Activated CD4-positive, alpha-beta T cell treated with anti-CD3 and anti-CD28 coated beads for 36 hours (primary cell): ENCODE results near the gene MCM3. TPM values are rescaled to one million over a fixed set of nuclear protein-coding genes. Genes with fewer than 3 reads are reported as not detected.

Source experiments
- ATAC-seq: fragments of 200-7000 bp; cut with Tn5 transposase; one replicate; pipeline ENCODE4 v1.10.0; 2021; ENCODE audit warnings: mild to moderate bottlenecking, moderate library complexity
- CTCF ChIA-PET: fragments of 350-600 bp; sonication (Branson Sonifier 250); formaldehyde crosslinking; loops from one replicate; lab custom pipeline; 2021; ENCODE audit warnings: antibody characterized with exemption; lab: Charles Lee
- POLR2A ChIA-PET: fragments of 350-600 bp; sonication (Branson Sonifier 250); formaldehyde crosslinking; loops from one replicate; lab custom pipeline; 2021; ENCODE audit warnings: antibody characterized with exemption, inconsistent platforms; lab: Charles Lee
- DNase-seq: peaks from one replicate; pipeline ENCODE4 v3.0.0-alpha.2; 2020
- H3K27ac Mint-ChIP-seq: one replicate; pipeline ENCODE4 v1.8.0; 2021; ENCODE audit warnings: mixed read lengths
- H3K27me3 Mint-ChIP-seq: one replicate; pipeline ENCODE4 v1.8.0; 2021; ENCODE audit warnings: mixed read lengths
- H3K36me3 Mint-ChIP-seq: one replicate; pipeline ENCODE4 v1.8.0; 2021; ENCODE audit warnings: low read depth, mixed read lengths
- H3K4me1 Mint-ChIP-seq: one replicate; pipeline ENCODE4 v1.8.0; 2021; ENCODE audit warnings: mixed read lengths
- H3K4me3 Mint-ChIP-seq: one replicate; pipeline ENCODE4 v1.8.0; 2021; ENCODE audit warnings: mild to moderate bottlenecking, moderate library complexity, mixed read lengths
- H3K9me3 Mint-ChIP-seq: one replicate; pipeline ENCODE4 v1.8.0; 2021; ENCODE audit warnings: low read depth, mixed read lengths
- intact Hi-C, 2 experiments: fragments of 100-400 bp; cut with DNase I in 1 of 2; cut with micrococcal nuclease in 1 of 2; formaldehyde crosslinking; loops; one replicate each; pipeline versions ENCODE4 v1.14.2 to v1.15.1; 2022 to 2024; cut with DNase I, micrococcal nuclease
- total RNA-seq, 2 experiments: library from RNA; stranded (reverse); gene quantifications; one replicate each; pipeline ENCODE4 v1.2.3, GENCODE V29; 2021

The MCM3 gene
- total RNA-seq, 2 experiments from 2014 or later = 276 to 279 TPM

DNA sequence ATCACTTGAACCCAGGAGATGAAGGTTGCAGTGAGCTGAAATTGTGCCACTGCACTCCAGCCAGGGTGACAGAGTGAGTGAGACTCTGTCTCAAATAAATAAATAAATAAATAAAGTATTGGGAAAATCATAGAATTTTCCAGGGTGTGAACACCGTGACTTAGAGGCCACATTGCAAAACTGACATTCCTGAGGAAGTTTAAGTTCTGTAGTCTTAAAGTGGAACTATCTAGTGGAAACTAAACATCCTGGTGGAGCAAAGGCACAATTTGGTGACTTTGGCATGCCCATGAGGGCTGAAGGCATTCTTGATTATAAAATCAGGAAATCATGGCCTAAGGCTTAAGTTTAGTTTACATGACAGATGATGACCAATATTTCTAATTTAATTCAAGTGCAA, 32.7 kb upstream of the MCM3 start:
- ATAC-seq (no peak), DNase-seq (no peak)
- Mint-ChIP-seq H3K27ac (no peak overlapping the region), H3K27me3 (no peaks in the 10 kb centered on the region), H3K4me1 (peaks cover 27% of the 10 kb centered on the region), H3K4me3 (no peak overlapping the region), H3K9me3 (no peaks in the 10 kb centered on the region), H3K36me3 (no peaks in the 10 kb centered on the region)
- intact Hi-C loops = no loop called here
- POLR2A ChIA-PET = no interaction called here
- CTCF ChIA-PET = interaction anchor here (0.7 kb wide), 1 partner anchor 14 kb away, joined by 3 read pairs; no protein-coding TSS in a partner anchor

DNA sequence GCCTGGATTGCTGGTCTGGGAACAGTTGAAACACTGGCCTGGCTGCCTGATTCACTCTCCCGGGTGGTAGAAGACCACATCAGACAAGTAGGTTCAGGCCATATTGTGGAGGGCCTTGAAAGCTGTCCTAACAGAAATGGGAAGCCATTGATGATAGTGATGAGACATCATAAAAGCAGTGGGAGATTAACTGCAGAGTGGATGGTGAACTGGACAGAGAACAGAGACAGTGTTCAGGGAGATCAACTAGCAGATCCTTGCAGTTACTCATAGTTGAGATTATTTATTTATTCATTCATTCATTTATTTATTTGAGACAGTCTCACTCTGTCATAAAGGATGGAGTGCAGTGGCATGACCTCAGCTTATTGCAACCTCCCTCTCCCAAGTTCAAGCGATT, 30.2 kb upstream of the MCM3 start:
- intact Hi-C loops = no loop called here
- no peaks in the 10 kb centered on the region for H3K9me3 Mint-ChIP-seq
- no peaks in the 10 kb centered on the region for H3K27me3 Mint-ChIP-seq
- H3K36me3 Mint-ChIP-seq = no peaks in the 10 kb centered on the region
- no peak overlapping the region for H3K4me3 Mint-ChIP-seq
- ATAC-seq (no peak), DNase-seq (no peak)
- no peak overlapping the region for H3K27ac Mint-ChIP-seq
- POLR2A ChIA-PET = no interaction called here
- CTCF ChIA-PET = no interaction called here
- H3K4me1 Mint-ChIP-seq = peaks cover 33% of the 10 kb centered on the region

DNA sequence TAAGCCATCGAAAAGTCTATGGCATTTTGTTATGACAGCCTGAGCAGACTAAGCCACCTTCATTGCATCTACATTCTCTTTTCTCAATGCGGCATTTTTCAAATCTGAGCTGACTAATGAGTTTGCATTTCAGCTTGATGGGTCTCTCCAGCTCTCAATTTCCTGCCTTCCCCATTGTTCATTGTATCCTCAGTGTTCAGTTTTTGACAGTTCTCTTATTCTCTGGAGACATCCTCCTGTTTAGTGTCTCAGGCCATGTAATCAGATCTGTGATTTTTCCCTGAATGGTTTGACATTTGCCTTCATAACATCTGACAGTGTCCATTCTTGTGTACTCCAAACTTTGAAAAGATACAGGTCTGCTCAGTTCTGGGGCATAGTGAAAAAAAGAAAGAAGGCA, 27.9 kb upstream of the MCM3 start:
- intact Hi-C loops = no loop called here
- Mint-ChIP-seq H3K27ac (no peak overlapping the region), H3K4me3 (no peak overlapping the region), H3K4me1 (peaks cover 33% of the 10 kb centered on the region), H3K36me3 (no peaks in the 10 kb centered on the region), H3K27me3 (no peaks in the 10 kb centered on the region), H3K9me3 (no peaks in the 10 kb centered on the region)
- ATAC-seq (no peak), DNase-seq (no peak)
- ChIA-PET POLR2A (no interaction called here), CTCF (interaction anchor here (0.8 to 1.4 kb wide), 6 partner anchors 16 to 90 kb away, joined by 3 to 4 read pairs (median 4); partner anchors contain the start of gene PAQR8)

DNA sequence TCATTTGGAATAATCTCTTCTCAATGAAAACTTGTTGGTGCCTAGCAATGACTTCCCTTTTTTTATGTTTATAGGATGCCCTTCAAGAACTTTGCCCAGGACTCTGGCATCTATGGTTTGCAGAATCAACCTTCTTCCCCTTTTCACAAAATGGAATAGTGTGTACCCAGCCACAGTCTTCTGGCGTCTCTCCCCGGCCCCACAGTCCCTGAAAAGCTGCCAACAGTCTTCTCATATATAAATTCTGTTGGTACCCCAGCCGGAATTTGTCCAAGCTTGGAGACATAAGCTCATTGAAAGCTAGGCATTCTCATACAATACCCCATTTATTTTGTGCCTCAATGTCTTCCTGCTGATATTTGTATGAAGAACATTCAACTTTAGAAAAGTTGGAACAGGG, 26.4 kb upstream of the MCM3 start:
- Mint-ChIP-seq H3K27me3 (no peaks in the 10 kb centered on the region), H3K27ac (no peak overlapping the region), H3K36me3 (no peaks in the 10 kb centered on the region), H3K9me3 (no peaks in the 10 kb centered on the region), H3K4me1 (peaks cover 46% of the 10 kb centered on the region), H3K4me3 (no peak overlapping the region)
- DNase-seq = no peak
- POLR2A ChIA-PET = interaction anchor here (0.8 kb wide), 1 partner anchor 26 kb away, joined by 3 read pairs; the partner anchor contains the start of gene MCM3
- CTCF ChIA-PET = interaction anchor here (0.7 to 1.6 kb wide), 6 partner anchors 11 to 77 kb away, joined by 3 to 5 read pairs (median 3); partner anchors contain the start of gene PAQR8
- intact Hi-C loops = no loop called here
- ATAC-seq = no peak

DNA sequence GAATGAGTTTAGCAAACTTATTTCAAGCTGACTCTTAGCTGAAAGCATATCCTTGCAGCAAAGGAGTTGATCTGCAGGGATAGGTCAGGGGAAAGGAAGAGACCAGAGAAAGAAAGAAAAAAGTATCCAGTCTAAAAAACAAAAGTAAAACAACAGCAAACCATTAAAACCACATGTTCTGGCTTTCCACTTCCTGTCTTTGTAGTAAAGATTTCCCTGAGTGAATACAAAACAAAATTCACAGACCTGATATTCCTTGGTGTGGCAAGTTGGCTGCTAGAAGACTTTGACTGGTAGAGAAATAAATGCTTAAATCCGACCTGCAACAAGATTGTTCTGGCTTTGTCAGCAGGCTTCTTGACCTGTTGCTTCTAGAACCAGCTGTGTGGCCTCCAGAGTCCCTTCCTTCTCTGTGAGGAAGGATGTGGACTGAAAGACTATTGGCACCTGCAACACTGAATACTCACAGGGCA, 23.4 kb upstream of the MCM3 start:
- CTCF ChIA-PET = interaction anchor here (0.5 to 5.3 kb wide), 12 partner anchors 10 to 268 kb away, joined by 3 to 34 read pairs (median 3); partner anchors contain the start of genes MCM3 and PAQR8
- peaks cover 73% of the 10 kb centered on the region for H3K4me1 Mint-ChIP-seq
- peak overlapping the region; percentile 53 for H3K4me3 Mint-ChIP-seq

DNA sequence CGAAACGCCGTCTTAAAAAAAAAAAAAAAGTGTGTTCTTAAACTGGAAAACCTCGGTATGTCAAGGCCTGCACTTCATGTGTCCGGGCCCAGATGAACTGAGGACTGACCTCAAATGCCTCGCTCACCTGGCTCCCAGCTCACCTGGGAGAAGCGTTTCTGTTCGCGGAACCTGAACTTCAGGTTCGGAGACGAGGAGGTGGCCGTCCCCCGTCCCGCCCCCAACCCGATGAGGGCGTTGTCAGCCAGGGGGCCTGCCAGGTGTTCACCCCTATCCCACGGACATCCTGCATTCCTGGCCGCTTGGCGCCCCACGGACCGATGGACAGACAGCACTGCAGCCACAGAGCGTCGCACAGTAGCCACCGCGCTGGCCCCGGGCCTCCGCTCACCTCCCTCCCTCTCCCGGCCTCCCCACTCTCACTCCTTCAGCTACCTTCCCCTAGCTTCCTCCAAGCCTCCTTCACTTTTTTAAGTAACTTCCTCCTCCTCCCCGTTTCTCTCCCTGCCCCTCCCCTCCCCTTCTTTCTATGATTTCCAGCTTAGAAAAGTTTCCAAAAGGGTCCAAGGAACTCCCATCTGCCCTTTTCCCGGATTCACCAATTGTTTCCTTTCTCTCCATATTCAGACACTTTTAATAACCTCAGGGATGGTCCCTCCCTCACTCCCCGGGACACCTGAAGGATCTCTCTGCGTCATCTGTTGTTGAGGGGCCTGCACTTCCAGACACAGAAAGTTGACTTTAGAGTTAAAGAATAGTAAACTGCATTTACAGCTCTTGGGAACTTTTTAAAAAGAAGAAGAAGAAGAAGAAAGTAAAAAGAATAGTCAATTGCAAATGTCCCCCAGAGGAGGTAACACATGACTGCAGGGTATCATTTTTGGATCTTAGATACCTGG, 22.7 kb upstream of the MCM3 start:
- peak overlapping the region; percentile 53 for H3K4me3 Mint-ChIP-seq
- intact Hi-C loops = loop anchor here (5.0 kb wide), 1 partner anchor 55 kb away; the partner anchor contains the start of gene PAQR8 (in 2 of the 2)
- ATAC-seq = peak; percentile 27
- DNase-seq = no peak
- peak overlapping the region; percentile 81 for H3K27ac Mint-ChIP-seq
- H3K36me3 Mint-ChIP-seq = no peaks in the 10 kb centered on the region
- CTCF ChIA-PET = interaction anchor here (0.9 to 5.3 kb wide), 7 partner anchors 11 to 108 kb away, joined by 3 to 34 read pairs (median 3); partner anchors contain the start of genes MCM3 and PAQR8
- POLR2A ChIA-PET = interaction anchor here (0.6 to 0.7 kb wide), 2 partner anchors 70 to 83 kb away, joined by 3 to 4 read pairs; no protein-coding TSS in a partner anchor
- no peaks in the 10 kb centered on the region for H3K9me3 Mint-ChIP-seq
- peaks cover 74% of the 10 kb centered on the region for H3K4me1 Mint-ChIP-seq
- H3K27me3 Mint-ChIP-seq = no peaks in the 10 kb centered on the region

More for the DNA sequence above, 23.4 kb upstream of the MCM3 start:
- POLR2A ChIA-PET = interaction anchor here (0.6 kb wide), 2 partner anchors 24 to 82 kb away, joined by 4 to 7 read pairs; no protein-coding TSS in a partner anchor
- DNase-seq (no peak), ATAC-seq (peak; percentile 23)
- H3K27ac Mint-ChIP-seq = peak overlapping the region; percentile 81
- no peaks in the 10 kb centered on the region for H3K27me3 Mint-ChIP-seq
- no peaks in the 10 kb centered on the region for H3K9me3 Mint-ChIP-seq
- no peaks in the 10 kb centered on the region for H3K36me3 Mint-ChIP-seq
- intact Hi-C loops = loop anchor here (2.0 to 5.0 kb wide), 2 partner anchors 54 to 87 kb away; partner anchors contain the start of gene PAQR8 (in 2 of the 2)

DNA sequence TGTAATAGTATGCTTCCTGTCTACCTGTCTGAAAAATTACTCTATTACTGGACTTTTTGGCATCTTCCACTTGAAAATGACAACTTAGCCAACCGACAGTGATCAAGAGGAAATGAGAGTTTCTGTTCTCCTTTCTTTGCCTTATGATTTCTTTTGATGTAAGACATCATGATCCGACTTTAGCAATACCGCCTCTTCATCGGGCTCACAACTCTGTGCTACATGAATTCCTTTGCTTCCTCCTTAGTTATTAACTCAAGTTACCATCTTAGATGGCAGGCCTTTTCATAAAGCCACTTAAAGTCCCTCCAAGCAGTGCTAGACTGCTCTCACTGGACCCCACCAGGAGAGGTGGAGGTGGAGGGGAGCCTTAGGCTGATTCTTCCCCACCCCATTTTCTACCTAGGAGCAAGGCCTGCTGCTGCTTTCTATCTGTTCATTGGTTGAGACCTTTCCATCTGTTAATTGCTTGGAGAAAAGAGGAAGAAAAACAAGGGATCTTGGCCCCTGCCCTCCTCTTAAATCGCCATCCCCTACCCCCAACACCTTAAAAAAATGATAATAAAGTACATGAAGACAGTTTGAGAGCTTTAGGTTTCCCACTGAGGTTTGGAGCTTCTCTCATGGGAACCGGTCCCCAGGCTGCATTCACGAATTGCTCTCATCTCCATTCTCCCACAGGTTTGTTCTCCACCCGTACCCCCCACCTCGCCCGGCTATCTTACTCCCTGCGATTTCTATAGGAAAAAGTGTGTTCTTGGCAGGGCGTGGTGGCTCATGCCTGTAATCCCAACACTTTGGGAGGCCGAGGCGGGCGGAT, 21.6 kb upstream of the MCM3 start:
- ATAC-seq = peak; percentile 40
- Mint-ChIP-seq H3K36me3 (no peaks in the 10 kb centered on the region), H3K27me3 (no peaks in the 10 kb centered on the region), H3K4me3 (peak overlapping the region; percentile 32), H3K9me3 (no peaks in the 10 kb centered on the region), H3K27ac (peak overlapping the region; percentile 89), H3K4me1 (peaks cover 73% of the 10 kb centered on the region)
- POLR2A ChIA-PET = interaction anchor here (1.1 kb wide), 1 partner anchor 21 kb away, joined by 4 read pairs; the partner anchor contains the start of gene MCM3
- no peak for DNase-seq
- CTCF ChIA-PET = interaction anchor here (0.9 to 5.3 kb wide), 5 partner anchors 20 to 242 kb away, joined by 3 to 34 read pairs (median 4); partner anchors contain the start of gene MCM3
- intact Hi-C loops = loop anchor here (1.0 to 5.0 kb wide), 2 partner anchors 21 to 56 kb away; partner anchors contain the start of gene PAQR8 (in 2 of the 2)

DNA sequence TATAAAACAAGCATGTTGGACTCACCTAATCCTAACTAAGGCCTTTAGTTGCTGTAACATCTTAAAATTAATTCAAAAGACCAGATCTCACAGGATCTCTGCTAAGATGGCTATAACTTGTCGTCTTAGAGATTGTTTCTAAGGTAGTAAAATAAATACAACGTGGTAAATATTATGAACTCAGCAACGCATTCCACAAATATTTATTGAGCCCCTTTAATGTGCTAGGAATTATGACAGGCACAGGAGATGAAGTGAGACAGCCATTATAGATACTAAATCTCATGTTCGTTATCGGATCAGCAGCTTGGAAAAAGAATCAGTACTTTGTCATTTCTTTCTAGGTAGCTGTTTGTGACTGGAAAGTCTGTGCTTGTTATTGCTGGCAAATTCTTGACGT, 20.9 kb upstream of the MCM3 start:
- Mint-ChIP-seq H3K9me3 (no peaks in the 10 kb centered on the region), H3K4me1 (peaks cover 73% of the 10 kb centered on the region), H3K36me3 (no peaks in the 10 kb centered on the region), H3K27me3 (no peaks in the 10 kb centered on the region), H3K4me3 (peak overlapping the region; percentile 32), H3K27ac (peak overlapping the region; percentile 89)
- ChIA-PET CTCF (interaction anchor here (0.9 to 5.3 kb wide), 4 partner anchors 19 to 242 kb away, joined by 3 to 34 read pairs (median 7); partner anchors contain the start of gene MCM3), POLR2A (interaction anchor here (1.1 kb wide), 1 partner anchor 21 kb away, joined by 4 read pairs; the partner anchor contains the start of gene MCM3)
- intact Hi-C loops = loop anchor here (1.0 to 5.0 kb wide), 2 partner anchors 20 to 57 kb away; partner anchors contain the start of gene PAQR8 (in 2 of the 2)
- ATAC-seq (peak; percentile 3), DNase-seq (no peak)

DNA sequence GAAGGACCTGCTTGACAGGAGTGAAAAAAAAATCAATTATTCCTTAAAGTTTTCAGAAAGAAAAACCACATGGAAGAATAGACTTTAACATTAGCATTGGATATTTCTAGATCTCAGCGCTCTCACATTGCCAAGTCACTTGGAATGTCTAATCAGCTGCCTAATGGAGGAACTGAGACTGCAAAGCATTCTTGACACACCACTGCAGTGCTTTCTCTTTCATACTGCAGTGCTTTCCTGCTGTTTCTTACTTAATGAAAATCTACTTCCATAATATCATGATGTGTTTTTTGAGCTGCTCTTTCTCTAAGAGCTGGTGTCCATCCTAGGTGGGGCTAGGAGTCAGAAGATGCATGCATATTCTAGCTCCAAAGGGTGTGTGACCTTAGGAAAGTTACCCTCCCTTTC, 20.4 kb upstream of the MCM3 start:
- Mint-ChIP-seq H3K27me3 (no peaks in the 10 kb centered on the region), H3K27ac (peak overlapping the region; percentile 89), H3K36me3 (no peaks in the 10 kb centered on the region), H3K4me3 (peak overlapping the region; percentile 32), H3K4me1 (peaks cover 72% of the 10 kb centered on the region), H3K9me3 (no peaks in the 10 kb centered on the region)
- peak; percentile 42 for ATAC-seq
- intact Hi-C loops = loop anchor here (1.0 to 5.0 kb wide), 2 partner anchors 20 to 57 kb away; partner anchors contain the start of gene PAQR8 (in 2 of the 2)
- ChIA-PET POLR2A (interaction anchor here (1.1 kb wide), 1 partner anchor 20 kb away, joined by 4 read pairs; the partner anchor contains the start of gene MCM3), CTCF (interaction anchor here (0.9 to 5.3 kb wide), 3 partner anchors 19 to 241 kb away, joined by 3 to 34 read pairs (median 4); partner anchors contain the start of gene MCM3)
- no peak for DNase-seq

DNA sequence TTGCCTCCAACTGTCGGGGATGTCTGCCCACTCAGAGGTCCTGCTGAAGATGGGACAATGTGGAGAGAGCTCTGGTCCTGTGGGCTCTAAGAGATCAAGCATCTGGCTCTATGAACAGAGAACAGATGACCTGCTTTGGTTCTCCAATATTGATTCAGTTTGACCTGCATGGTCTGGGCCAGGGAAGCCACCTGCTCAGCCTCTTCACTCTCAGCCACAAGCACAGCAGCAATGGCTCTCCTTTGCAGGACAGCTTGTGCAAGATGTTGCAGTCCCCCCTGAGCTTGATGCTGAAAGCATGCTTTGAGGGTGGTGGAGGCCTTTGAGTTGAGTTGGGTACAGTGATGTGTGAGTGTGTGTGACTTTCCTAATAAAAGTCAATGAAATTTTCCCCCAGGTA, 18.6 kb upstream of the MCM3 start:
- H3K9me3 Mint-ChIP-seq = no peaks in the 10 kb centered on the region
- no peak for DNase-seq
- ATAC-seq = no peak
- ChIA-PET CTCF (interaction anchor here (0.6 to 5.3 kb wide), 8 partner anchors 10 to 97 kb away, joined by 3 to 34 read pairs (median 4); partner anchors contain the start of genes MCM3 and PAQR8), POLR2A (interaction anchor here (0.6 to 0.9 kb wide), 2 partner anchors 59 to 95 kb away, joined by 3 to 4 read pairs; partner anchors contain the start of gene PAQR8)
- intact Hi-C loops = no loop called here
- peak overlapping the region; percentile 15 for H3K27ac Mint-ChIP-seq
- no peaks in the 10 kb centered on the region for H3K36me3 Mint-ChIP-seq
- peaks cover 67% of the 10 kb centered on the region for H3K4me1 Mint-ChIP-seq
- H3K27me3 Mint-ChIP-seq = no peaks in the 10 kb centered on the region
- H3K4me3 Mint-ChIP-seq = no peak overlapping the region
